22Rv1 (cell line): Measurements from ENCODE around the gene ITCH.

Source experiments
- ZFX ChIP-seq: fragments of 450-650 bp; IDR thresholded peaks from 2 replicates; pipeline ENCODE4 v1.6.1; 2017; ENCODE audit warnings: antibody characterized with exemption, borderline replicate concordance
- TF ChIP-seq, protein P1 (sequence below): fragments of 450-650 bp; IDR thresholded peaks from 2 replicates; pipeline ENCODE4 v1.5.1; 2017; ENCODE audit warnings: mild to moderate bottlenecking

GRCh38 chr20:34452281-34452982 lies 89.4 kb downstream of the ITCH start:
- TF ChIP-seq, protein P1, sequence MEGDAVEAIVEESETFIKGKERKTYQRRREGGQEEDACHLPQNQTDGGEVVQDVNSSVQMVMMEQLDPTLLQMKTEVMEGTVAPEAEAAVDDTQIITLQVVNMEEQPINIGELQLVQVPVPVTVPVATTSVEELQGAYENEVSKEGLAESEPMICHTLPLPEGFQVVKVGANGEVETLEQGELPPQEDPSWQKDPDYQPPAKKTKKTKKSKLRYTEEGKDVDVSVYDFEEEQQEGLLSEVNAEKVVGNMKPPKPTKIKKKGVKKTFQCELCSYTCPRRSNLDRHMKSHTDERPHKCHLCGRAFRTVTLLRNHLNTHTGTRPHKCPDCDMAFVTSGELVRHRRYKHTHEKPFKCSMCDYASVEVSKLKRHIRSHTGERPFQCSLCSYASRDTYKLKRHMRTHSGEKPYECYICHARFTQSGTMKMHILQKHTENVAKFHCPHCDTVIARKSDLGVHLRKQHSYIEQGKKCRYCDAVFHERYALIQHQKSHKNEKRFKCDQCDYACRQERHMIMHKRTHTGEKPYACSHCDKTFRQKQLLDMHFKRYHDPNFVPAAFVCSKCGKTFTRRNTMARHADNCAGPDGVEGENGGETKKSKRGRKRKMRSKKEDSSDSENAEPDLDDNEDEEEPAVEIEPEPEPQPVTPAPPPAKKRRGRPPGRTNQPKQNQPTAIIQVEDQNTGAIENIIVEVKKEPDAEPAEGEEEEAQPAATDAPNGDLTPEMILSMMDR, result no peak
- no peak for TF ChIP-seq ZFX
